SK-N-SH (cell line): ENCODE results near the gene ATG16L2. TPM values are rescaled to one million over a fixed set of nuclear protein-coding genes. Genes with fewer than 3 reads are reported as not detected.

Source experiments
- CTCF ChIA-PET: fragments of 300-600, 350-600 bp; formaldehyde crosslinking; extraction: SDS; loops from one replicate; lab custom pipeline; 2021; lab: Yijun Ruan, JAX
- POLR2A ChIA-PET: fragments of 350-600 bp; sonication (Branson Sonifier 250); formaldehyde crosslinking; extraction: SDS; loops from one replicate; lab custom pipeline; 2020; ENCODE audit warnings: antibody characterized with exemption, inconsistent platforms; lab: Yijun Ruan, JAX
- DNase-seq: peaks from one replicate; pipeline ENCODE4 v3.0.0; 2012
- H2AFZ ChIP-seq: fragments of 200-600 bp; sonication (generic); 2 replicates; pipeline ENCODE4 v1.8.1; 2016; ENCODE audit warnings: antibody characterized with exemption, mild to moderate bottlenecking, low read depth
- H3F3A ChIP-seq: fragments of 200-600 bp; sonication (generic); replicated peaks from 2 replicates; pipeline ENCODE3; 2016; ENCODE audit warnings: antibody characterized with exemption, mild to moderate bottlenecking; ENCODE audit not compliant: insufficient read depth
- H3K27ac ChIP-seq, 2 experiments: fragments of 200-500 bp in 1 of 2; fragments of 200-600 bp in 1 of 2; sonication (Bioruptor generic) in 1 of 2; sonication (generic), shearing (Covaris generic) in 1 of 2; 2 replicates each; pipeline versions ENCODE4 v1.5.1 to v1.6.1; 2014 to 2016; ENCODE audit warnings: low read depth in 2 of 2, inconsistent platforms in 1 of 2, low read length in 1 of 2, mild to moderate bottlenecking in 1 of 2, mixed read lengths in 1 of 2
- H3K27me3 ChIP-seq: fragments of 200-600 bp; sonication (generic), shearing (Covaris generic); 2 replicates; pipeline ENCODE4 v1.6.1; 2016; ENCODE audit warnings: mixed run types; ENCODE audit not compliant: insufficient read depth
- H3K36me3 ChIP-seq, 2 experiments: fragments of 200-500 bp in 1 of 2; fragments of 200-600 bp in 1 of 2; sonication (Bioruptor generic) in 1 of 2; sonication (generic) in 1 of 2; replicated peaks in 1 of 2; 2 replicates each; pipeline versions ENCODE3 to v1.5.1; 2014 to 2016; ENCODE audit warnings: low read length in 1 of 2, mild to moderate bottlenecking in 1 of 2; ENCODE audit not compliant: insufficient read depth in 2 of 2, control insufficient read depth in 1 of 2
- H3K4me1 ChIP-seq, 2 experiments: fragments of 200-500 bp in 1 of 2; fragments of 200-600 bp in 1 of 2; sonication (Bioruptor generic) in 1 of 2; sonication (generic), shearing (Covaris generic) in 1 of 2; 2 replicates each; pipeline versions ENCODE4 v1.5.1 to v1.6.1; 2014 to 2016; ENCODE audit warnings: low read depth in 1 of 2, low read length in 1 of 2, mixed run types in 1 of 2; ENCODE audit not compliant: insufficient read depth in 2 of 2, control insufficient read depth in 1 of 2
- H3K4me2 ChIP-seq: fragments of 200-600 bp; sonication (generic), shearing (Covaris generic); 2 replicates; pipeline ENCODE4 v1.6.1; 2017; ENCODE audit warnings: mixed run types
- H3K4me3 ChIP-seq, 2 experiments: fragments of 200-500 bp in 1 of 2; fragments of 200-600 bp in 1 of 2; sonication (Bioruptor generic) in 1 of 2; sonication (generic), shearing (Covaris generic) in 1 of 2; 2 replicates each; pipeline versions ENCODE4 v1.5.1 to v1.8.1; 2014 to 2016; ENCODE audit warnings: low read depth in 2 of 2, inconsistent platforms in 1 of 2, low read length in 1 of 2, mild to moderate bottlenecking in 1 of 2, mixed read lengths in 1 of 2, moderate library complexity in 1 of 2
- H3K79me2 ChIP-seq: fragments of 200-600 bp; sonication (generic); 2 replicates; pipeline ENCODE4 v1.8.1; 2017; ENCODE audit warnings: mild to moderate bottlenecking; ENCODE audit not compliant: insufficient read depth
- H3K9ac ChIP-seq: fragments of 200-600 bp; sonication (generic); 2 replicates; pipeline ENCODE4 v1.6.1; 2017; ENCODE audit warnings: mixed run types
- H3K9me2 ChIP-seq: fragments of 200-600 bp; sonication (generic); 2 replicates; pipeline ENCODE4 v1.6.1; 2017; ENCODE audit warnings: mixed run types
- H3K9me3 ChIP-seq: fragments of 200-600 bp; sonication (generic); 2 replicates; pipeline ENCODE4 v1.6.1; 2017; ENCODE audit warnings: mixed run types, mild to moderate bottlenecking, moderate library complexity
- H4K20me1 ChIP-seq: fragments of 200-600 bp; sonication (generic); 2 replicates; pipeline ENCODE4 v1.6.1; 2017; ENCODE audit warnings: mild to moderate bottlenecking, mixed run types; ENCODE audit not compliant: insufficient read depth
- EP300 ChIP-seq, 2 experiments: IDR thresholded peaks; 2 replicates each; pipeline versions ENCODE4 v1.4.0 to v1.6.1; 2012; ENCODE audit warnings: borderline replicate concordance in 1 of 2, low read depth in 1 of 2, low read length in 1 of 2
- EZH2phosphoT487 ChIP-seq: fragments of 200-600 bp; sonication (generic); IDR thresholded peaks from 2 replicates; pipeline ENCODE4 v1.6.1; 2017; ENCODE audit warnings: low read depth, mixed run types, mild to moderate bottlenecking, antibody characterized with exemption, moderate library complexity, borderline replicate concordance
- FOXJ3 ChIP-seq: sonication (generic); formaldehyde crosslinking; IDR thresholded peaks from 2 replicates; pipeline ENCODE4 v1.5.1; 2020; ENCODE audit warnings: mild to moderate bottlenecking, missing genetic modification reagents
- JUND ChIP-seq: IDR thresholded peaks from 2 replicates; pipeline ENCODE4 v1.4.0; 2012
- MEF2A ChIP-seq: IDR thresholded peaks from 2 replicates; pipeline ENCODE4 v1.4.0; 2012; ENCODE audit warnings: low read depth, borderline replicate concordance
- MXI1 ChIP-seq: IDR thresholded peaks from 2 replicates; pipeline ENCODE4 v1.6.1; 2012; ENCODE audit warnings: mild to moderate bottlenecking, low read depth, low read length, improper control_type of control experiment
- NFIC ChIP-seq: IDR thresholded peaks from 2 replicates; pipeline ENCODE4 v1.4.0; 2012; ENCODE audit warnings: borderline replicate concordance
- NRF1 ChIP-seq: IDR thresholded peaks from 2 replicates; pipeline ENCODE4 v1.6.1; 2012; ENCODE audit warnings: low read depth, mild to moderate bottlenecking, low read length
- POLR2AphosphoS5 ChIP-seq: IDR thresholded peaks from 2 replicates; pipeline ENCODE4 v1.6.1; 2012; ENCODE audit warnings: low read depth, low read length
- SIN3A ChIP-seq: IDR thresholded peaks from 2 replicates; pipeline ENCODE4 v1.6.1; 2012; ENCODE audit warnings: low read depth, mild to moderate bottlenecking, low read length, moderate library complexity, borderline replicate concordance
- SMC3 ChIP-seq: IDR thresholded peaks from 2 replicates; pipeline ENCODE4 v1.6.1; 2012; ENCODE audit warnings: low read depth, low read length, improper control_type of control experiment
- TCF12 ChIP-seq: IDR thresholded peaks from 2 replicates; pipeline ENCODE4 v1.4.0; 2012
- TEAD4 ChIP-seq: IDR thresholded peaks from 2 replicates; pipeline ENCODE4 v1.4.0; 2012; ENCODE audit warnings: mild to moderate bottlenecking, borderline replicate concordance; ENCODE audit not compliant: insufficient read depth
- YY1 ChIP-seq: IDR thresholded peaks from 2 replicates; pipeline ENCODE4 v1.4.0; 2012; ENCODE audit warnings: low read depth, mild to moderate bottlenecking
- WGBS: methylation state at CpG from one replicate; pipeline ENCODE4 v1.1.6; 2017; ENCODE audit warnings: low lambda C conversion rate; 5-methylcytosine and 5-hydroxymethylcytosine counted together
- polyA plus RNA-seq, 3 experiments: library from polyadenylated mRNA; depleted of rRNA; stranded (reverse); fragments of >200 nt; gene quantifications; 2 replicates each; pipeline ENCODE4 v1.2.3, GENCODE V29; 2012
- TF ChIP-seq, protein P1 (sequence below): fragments of 150-350 bp; IDR thresholded peaks from 2 replicates; pipeline ENCODE4 v1.6.1; 2017; ENCODE audit warnings: antibody characterized with exemption, low read length, low read depth, borderline replicate concordance
- TF ChIP-seq, protein P2 (sequence below): fragments of 150-350 bp; IDR thresholded peaks from 2 replicates; pipeline ENCODE4 v1.6.1; 2016; ENCODE audit warnings: mild to moderate bottlenecking, low read depth, low read length
- TF ChIP-seq, protein P3 (sequence below): IDR thresholded peaks from 2 replicates; pipeline ENCODE4 v1.4.0; 2012; ENCODE audit warnings: low read depth, borderline replicate concordance
- TF ChIP-seq, protein P4 (sequence below): IDR thresholded peaks from 2 replicates; pipeline ENCODE4 v1.4.0; 2012; ENCODE audit warnings: low read depth, borderline replicate concordance
- TF ChIP-seq, protein P5 (sequence below): IDR thresholded peaks from 2 replicates; pipeline ENCODE4 v1.6.1; 2012; ENCODE audit warnings: mild to moderate bottlenecking, low read depth, low read length, moderate library complexity

Gene ATG16L2
- polyA plus RNA-seq, 1 of the 3 experiments (the other 2 are of a cell fraction): 26.9 TPM

DNA sequence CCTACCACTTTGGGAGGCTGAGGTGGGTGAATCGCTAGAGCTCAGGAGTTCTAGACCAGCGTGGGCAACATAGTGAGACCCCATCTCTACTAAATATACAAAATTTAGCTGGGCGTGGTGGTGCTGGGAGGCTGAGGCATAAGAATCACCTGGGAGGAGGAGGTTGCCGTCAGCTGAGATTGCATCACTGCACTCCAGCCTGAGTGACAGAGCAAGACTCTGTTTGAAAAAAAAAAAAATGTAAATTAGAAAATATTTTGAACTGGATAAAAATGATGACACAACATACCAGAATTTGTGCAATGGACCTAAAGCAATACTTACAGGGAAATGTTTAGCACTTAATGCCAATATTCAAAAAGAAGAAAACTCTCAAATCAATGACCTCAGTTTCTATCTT lies 46.4 kb downstream of the ATG16L2 start:
- H3K27me3 ChIP-seq: no peaks in the 10 kb centered on the region
- H3F3A ChIP-seq: peaks cover 27% of the 10 kb centered on the region
- peaks cover 0 to 14% of the 10 kb centered on the region in 2 experiments for H3K36me3 ChIP-seq
- no peak overlapping the region for H2AFZ ChIP-seq
- no peaks in the 10 kb centered on the region for H3K79me2 ChIP-seq
- no peak overlapping the region for H3K4me3 ChIP-seq
- no peak for DNase-seq
- H3K4me2 ChIP-seq: no peak overlapping the region
- H3K9me2 ChIP-seq: no peaks in the 10 kb centered on the region
- H3K9ac ChIP-seq: no peak overlapping the region
- ChIA-PET POLR2A (no interaction called here), CTCF (interaction anchor here (0.7 to 1.5 kb wide), 5 partner anchors 11 to 318 kb away, joined by 3 to 4 read pairs (median 3); no protein-coding TSS in a partner anchor)
- WGBS: 98% methylated on average over 4 of the region's 4 CpGs
- peaks cover 18% of the 10 kb centered on the region for H4K20me1 ChIP-seq
- no peak overlapping the region for H3K27ac ChIP-seq
- H3K9me3 ChIP-seq: no peaks in the 10 kb centered on the region
- TF ChIP-seq SMC3 (no peak), YY1 (no peak), TCF12 (no peak), MXI1 (no peak), MEF2A (no peak), EZH2phosphoT487 (no peak), NRF1 (no peak), EP300 (IDR thresholded peaks at IDR 0.05; ENCODE audit: borderline replicate concordance in 1 of 2, low read depth in 1 of 2, low read length in 1 of 2) (no peak), SIN3A (no peak), FOXJ3 (CRISPR knock-in tag) (no peak), JUND (no peak), NFIC (no peak), TEAD4 (no peak), POLR2AphosphoS5 (no peak)
- TF ChIP-seq, protein P1, sequence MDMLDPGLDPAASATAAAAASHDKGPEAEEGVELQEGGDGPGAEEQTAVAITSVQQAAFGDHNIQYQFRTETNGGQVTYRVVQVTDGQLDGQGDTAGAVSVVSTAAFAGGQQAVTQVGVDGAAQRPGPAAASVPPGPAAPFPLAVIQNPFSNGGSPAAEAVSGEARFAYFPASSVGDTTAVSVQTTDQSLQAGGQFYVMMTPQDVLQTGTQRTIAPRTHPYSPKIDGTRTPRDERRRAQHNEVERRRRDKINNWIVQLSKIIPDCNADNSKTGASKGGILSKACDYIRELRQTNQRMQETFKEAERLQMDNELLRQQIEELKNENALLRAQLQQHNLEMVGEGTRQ: no peak
- TF ChIP-seq, protein P2, sequence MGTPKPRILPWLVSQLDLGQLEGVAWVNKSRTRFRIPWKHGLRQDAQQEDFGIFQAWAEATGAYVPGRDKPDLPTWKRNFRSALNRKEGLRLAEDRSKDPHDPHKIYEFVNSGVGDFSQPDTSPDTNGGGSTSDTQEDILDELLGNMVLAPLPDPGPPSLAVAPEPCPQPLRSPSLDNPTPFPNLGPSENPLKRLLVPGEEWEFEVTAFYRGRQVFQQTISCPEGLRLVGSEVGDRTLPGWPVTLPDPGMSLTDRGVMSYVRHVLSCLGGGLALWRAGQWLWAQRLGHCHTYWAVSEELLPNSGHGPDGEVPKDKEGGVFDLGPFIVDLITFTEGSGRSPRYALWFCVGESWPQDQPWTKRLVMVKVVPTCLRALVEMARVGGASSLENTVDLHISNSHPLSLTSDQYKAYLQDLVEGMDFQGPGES: no peak
- TF ChIP-seq, protein P3, sequence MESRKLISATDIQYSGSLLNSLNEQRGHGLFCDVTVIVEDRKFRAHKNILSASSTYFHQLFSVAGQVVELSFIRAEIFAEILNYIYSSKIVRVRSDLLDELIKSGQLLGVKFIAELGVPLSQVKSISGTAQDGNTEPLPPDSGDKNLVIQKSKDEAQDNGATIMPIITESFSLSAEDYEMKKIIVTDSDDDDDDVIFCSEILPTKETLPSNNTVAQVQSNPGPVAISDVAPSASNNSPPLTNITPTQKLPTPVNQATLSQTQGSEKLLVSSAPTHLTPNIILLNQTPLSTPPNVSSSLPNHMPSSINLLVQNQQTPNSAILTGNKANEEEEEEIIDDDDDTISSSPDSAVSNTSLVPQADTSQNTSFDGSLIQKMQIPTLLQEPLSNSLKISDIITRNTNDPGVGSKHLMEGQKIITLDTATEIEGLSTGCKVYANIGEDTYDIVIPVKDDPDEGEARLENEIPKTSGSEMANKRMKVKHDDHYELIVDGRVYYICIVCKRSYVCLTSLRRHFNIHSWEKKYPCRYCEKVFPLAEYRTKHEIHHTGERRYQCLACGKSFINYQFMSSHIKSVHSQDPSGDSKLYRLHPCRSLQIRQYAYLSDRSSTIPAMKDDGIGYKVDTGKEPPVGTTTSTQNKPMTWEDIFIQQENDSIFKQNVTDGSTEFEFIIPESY: no peak
- TF ChIP-seq, protein P4, sequence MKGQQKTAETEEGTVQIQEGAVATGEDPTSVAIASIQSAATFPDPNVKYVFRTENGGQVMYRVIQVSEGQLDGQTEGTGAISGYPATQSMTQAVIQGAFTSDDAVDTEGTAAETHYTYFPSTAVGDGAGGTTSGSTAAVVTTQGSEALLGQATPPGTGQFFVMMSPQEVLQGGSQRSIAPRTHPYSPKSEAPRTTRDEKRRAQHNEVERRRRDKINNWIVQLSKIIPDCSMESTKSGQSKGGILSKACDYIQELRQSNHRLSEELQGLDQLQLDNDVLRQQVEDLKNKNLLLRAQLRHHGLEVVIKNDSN: no peak
- TF ChIP-seq, protein P5, sequence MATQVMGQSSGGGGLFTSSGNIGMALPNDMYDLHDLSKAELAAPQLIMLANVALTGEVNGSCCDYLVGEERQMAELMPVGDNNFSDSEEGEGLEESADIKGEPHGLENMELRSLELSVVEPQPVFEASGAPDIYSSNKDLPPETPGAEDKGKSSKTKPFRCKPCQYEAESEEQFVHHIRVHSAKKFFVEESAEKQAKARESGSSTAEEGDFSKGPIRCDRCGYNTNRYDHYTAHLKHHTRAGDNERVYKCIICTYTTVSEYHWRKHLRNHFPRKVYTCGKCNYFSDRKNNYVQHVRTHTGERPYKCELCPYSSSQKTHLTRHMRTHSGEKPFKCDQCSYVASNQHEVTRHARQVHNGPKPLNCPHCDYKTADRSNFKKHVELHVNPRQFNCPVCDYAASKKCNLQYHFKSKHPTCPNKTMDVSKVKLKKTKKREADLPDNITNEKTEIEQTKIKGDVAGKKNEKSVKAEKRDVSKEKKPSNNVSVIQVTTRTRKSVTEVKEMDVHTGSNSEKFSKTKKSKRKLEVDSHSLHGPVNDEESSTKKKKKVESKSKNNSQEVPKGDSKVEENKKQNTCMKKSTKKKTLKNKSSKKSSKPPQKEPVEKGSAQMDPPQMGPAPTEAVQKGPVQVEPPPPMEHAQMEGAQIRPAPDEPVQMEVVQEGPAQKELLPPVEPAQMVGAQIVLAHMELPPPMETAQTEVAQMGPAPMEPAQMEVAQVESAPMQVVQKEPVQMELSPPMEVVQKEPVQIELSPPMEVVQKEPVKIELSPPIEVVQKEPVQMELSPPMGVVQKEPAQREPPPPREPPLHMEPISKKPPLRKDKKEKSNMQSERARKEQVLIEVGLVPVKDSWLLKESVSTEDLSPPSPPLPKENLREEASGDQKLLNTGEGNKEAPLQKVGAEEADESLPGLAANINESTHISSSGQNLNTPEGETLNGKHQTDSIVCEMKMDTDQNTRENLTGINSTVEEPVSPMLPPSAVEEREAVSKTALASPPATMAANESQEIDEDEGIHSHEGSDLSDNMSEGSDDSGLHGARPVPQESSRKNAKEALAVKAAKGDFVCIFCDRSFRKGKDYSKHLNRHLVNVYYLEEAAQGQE: no peak
- H3K4me1 ChIP-seq: peaks cover 11 to 17% of the 10 kb centered on the region in 2 experiments; a peak in 3 of 4 replicates
